GM18517 (cell line): ENCODE measurements around the gene GP9.
"Not testable (repeated sequence)": the region's sequence is repeated elsewhere in the genome, so short reads cannot be mapped to it uniquely, and the experiment has no call there.

Source experiments
- ATAC-seq: cut with Tn5 transposase; IDR thresholded peaks from one replicate; pipeline ENCODE4 v1.9.1; 2021; ENCODE audit warnings: mild to moderate bottlenecking, moderate library complexity; ENCODE audit not compliant: unreplicated experiment

Gene GP9

GRCh38 chr3:129069313-129070085 lies 8.9 kb downstream of the GP9 start:
- not testable (repeated sequence) for ATAC-seq

GRCh38 chr3:129070086-129070885 lies 9.7 kb downstream of the GP9 start:
- ATAC-seq: no peak

- ATAC-seq: no peak
These were observed 16.6 kb downstream of the GP9 start for GRCh38 chr3:129077222-129077621.

DNA sequence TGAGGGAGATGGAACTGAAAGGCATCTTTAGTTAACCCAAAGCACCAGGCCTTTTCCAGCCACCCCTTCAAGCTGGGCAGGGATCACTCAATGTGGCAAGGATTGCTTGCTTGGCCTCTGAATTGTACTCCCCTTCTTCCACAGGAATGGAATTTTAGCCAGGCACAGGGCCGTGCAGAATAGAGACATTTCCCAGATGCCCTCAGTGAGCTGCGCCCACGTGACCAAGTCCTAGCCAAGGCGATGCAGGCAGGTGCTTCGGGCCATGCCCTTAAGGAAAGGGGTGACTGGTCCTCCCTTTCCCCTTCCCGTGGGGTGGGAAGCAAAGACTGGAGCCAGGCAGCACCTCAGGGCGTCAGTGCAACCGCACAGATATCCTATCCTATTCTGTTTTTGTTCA lies 17.9 kb downstream of the GP9 start:
- ATAC-seq: no peak

DNA sequence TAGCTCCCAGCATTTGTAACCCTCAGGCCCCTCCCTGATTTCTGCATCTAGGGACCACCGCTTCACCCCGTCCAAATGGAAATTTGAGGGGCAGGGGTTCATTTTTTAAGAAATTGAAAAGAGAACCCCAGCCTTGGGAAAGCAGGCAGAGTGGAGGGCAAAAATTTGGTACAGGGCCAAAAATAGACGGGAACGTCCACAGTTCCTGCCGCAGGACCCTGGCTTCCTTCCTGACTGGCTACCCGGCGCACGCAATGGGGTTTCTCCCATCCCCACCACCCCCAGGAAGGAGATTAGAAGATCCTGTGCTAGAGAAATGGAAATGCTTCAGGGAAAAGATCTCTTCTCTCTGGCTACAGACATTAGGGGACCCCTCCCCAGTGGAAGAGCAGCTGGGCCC lies 20.9 kb downstream of the GP9 start:
- no peak for ATAC-seq

DNA sequence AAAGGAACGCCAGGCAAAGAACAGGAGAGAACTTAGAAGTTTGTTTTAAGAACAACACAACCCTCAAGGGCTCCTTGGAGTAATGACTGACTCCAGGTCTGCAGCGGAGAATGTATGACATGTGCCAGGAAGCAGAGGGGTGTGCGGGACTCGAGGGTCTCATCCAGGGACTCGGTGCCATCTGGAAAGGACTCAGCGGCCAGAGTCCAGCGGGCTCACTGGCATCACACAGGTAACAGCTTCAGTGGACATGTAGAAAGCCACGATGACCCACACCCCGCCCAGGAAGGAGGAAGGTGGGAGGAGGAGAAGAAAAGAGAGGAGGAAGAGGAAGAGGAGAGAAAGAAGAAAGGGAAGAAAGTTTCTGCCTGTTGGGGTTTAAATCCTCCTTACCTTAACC lies 21.4 kb downstream of the GP9 start:
- no peak for ATAC-seq

DNA sequence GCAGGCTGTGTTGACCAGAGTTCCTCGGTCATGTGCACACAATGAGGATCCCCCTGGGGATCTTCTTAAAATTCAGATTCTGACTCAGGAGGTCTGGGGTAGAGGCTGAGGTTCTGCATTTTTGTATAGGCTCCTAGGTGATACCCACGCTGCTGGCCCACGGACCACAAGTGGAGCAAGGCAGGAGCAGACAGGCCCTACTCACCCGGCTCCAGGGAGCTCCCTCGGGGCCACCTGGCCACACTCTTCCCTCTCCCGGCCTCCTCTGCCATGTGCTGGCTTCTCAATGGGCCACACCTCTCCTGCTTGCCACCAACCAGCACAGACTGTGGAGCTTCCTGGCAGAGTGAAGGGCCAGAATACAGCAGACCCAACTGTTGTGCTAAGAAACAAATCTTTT lies 23.9 kb downstream of the GP9 start:
- no peak for ATAC-seq

GRCh38 chr3:129085165-129085715 lies 24.7 kb downstream of the GP9 start:
- ATAC-seq: no peak

GRCh38 chr3:129085818-129086217 lies 25.2 kb downstream of the GP9 start:
- ATAC-seq: no peak

GRCh38 chr3:129087138-129087702 lies 26.6 kb downstream of the GP9 start:
- ATAC-seq: no peak

- ATAC-seq: not testable (repeated sequence)
These were observed 27.3 kb downstream of the GP9 start for GRCh38 chr3:129087904-129088303.

DNA sequence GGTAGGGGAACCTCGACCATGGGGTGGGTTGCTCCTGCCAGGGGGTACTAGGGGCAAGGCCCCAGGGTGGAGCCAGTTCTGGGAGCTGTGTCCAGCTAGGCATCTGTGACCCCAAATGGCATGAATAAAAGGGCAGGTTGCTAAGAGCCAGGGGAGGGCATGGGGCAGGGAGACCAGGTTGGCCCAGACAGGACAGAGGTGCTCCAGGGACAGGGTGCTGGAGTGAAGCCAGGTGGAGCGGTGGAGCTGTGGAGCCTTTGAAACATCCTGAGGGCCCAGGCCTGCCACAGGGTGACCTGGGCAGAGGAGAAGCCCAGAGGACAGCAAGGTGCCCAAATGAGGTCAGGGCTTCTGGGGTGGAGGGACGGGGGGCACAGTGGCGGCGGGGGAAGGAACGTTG lies 27.7 kb downstream of the GP9 start:
- ATAC-seq: not testable (repeated sequence)

DNA sequence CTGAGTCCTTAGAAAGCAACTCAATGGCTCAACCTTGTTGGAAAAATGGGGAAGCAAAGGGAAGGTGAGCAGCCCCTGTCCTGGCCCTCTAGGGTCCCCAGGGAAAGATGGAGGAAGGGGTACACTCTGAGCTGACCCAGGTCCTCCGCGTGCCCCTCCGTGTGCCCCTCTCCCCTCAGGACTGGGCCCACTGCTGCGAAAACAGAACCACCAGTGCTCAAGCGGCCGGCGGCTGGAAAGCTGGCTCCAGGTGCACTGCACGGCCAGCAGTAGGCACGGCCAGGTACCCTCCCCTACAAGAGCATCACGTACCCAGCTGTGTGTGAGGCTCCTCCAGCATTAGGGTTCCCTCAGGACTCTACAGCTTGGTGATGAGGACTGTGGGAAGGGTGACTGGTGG lies 34.7 kb downstream of the GP9 start:
- ATAC-seq: no peak

- ATAC-seq: no peak
These were observed 39.7 kb downstream of the GP9 start for GRCh38 chr3:129100274-129100673.

DNA sequence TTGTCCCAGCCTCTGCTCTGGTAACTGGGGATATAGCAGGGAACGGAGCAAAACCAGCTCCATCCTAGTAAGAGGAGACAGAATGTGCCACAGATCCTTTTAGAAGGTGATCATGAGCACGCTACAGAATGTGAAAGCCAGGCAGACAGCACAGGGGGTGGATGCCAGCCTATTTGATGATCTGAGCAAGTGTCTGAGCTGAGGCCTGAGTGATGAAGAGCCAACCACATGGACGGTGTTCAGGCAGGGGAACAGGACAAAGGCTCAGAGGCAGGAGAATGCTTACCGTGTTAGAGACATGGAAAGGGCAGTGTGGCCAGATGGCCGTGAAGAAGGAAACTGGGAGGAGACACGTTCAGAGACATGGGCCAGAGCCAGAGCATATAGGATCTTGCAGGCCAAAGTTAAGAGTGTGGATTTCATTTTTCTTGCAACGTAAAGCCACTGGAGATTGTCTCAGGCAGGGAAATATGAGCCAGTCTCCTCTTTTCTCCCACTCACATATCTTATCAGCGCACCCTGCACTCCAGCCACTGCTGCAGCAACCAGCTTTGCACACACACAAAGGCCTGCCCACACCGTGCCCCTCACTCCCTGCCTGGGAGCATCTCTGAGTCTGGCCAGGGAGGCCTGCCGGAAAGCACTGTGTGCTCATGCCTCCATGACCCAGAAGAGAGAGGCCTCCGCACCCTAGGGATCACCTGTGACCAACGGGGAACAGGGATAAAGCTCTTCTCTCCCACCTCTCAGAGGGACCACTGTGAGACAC lies 41.0 kb downstream of the GP9 start:
- ATAC-seq: no peak

- ATAC-seq: no peak
These were observed 42.7 kb downstream of the GP9 start for GRCh38 chr3:129103296-129103695.

GRCh38 chr3:129104051-129104450 lies 43.5 kb downstream of the GP9 start:
- no peak for ATAC-seq

- ATAC-seq: no peak
These were observed 44.0 kb downstream of the GP9 start for GRCh38 chr3:129104498-129105079.

DNA sequence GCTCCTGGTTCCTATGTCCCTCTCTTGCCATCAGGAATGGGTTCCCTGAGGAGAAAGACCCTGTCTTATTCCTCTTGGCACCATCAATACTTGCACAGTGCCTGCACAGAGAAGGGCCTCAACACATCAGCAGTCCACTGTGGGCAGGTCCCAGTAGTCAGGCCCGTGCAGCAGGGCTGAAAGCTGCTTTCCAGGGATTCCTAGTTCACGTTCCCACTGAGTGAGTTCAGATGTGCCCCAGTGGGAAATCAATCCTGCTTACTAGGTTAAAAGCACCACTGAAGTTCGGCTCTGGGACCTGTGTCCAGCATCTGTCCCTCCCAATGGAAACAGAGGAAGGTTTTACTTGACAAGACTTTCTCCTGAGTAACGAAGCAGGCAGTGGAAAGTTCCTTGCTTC lies 45.3 kb downstream of the GP9 start:
- ATAC-seq: no peak

GRCh38 chr3:129106320-129106719 lies 45.7 kb downstream of the GP9 start:
- no peak for ATAC-seq
